K562 (cell line): ENCODE results near the gene SUPT16H. TPM values are rescaled to one million over a fixed set of nuclear protein-coding genes. Genes with fewer than 3 reads are reported as not detected.

Experiments
- ATAC-seq: fragments of 200-7000 bp; cut with Tn5 transposase; 3 replicates; pipeline ENCODE4 v1.9.1; 2020; ENCODE audit warnings: moderate library complexity
- BruUV-seq: library from RNA; stranded (reverse); fragments of 400-500 nt; replicated peaks from 2 replicates; lab custom pipeline; 2021; lab: Mats Ljungman, UMichigan
- CTCF ChIA-PET: fragments of 300-600 bp; formaldehyde crosslinking; extraction: SDS; loops from one replicate; lab custom pipeline; 2021; ENCODE audit warnings: low intra/inter-chr PET ratio; lab: Yijun Ruan, JAX
- POLR2A ChIA-PET: fragments of 300-600, 350-650 bp; sonication (Branson Sonifier 250); formaldehyde crosslinking; extraction: SDS; loops from one replicate; lab custom pipeline; 2021; ENCODE audit warnings: antibody characterized with exemption, inconsistent platforms; lab: Yijun Ruan, JAX
- DNase-seq, 4 experiments: peaks; one replicate each; pipeline versions ENCODE4 v3.0.0 to v3.0.0-alpha.2; 2011 to 2018; ENCODE audit warnings: low spot score in 3 of 4, mixed read lengths in 3 of 4; ENCODE audit errors: extremely low read depth in 1 of 4
- FAIRE-seq: peaks from 2 replicates; lab custom pipeline; 2011; peaks lifted over from hg19 to GRCh38; lab: Jason Lieb, UNC
- H2AFZ ChIP-seq: 2 replicates; pipeline ENCODE4 v1.6.0; 2011; ENCODE audit warnings: low read depth, low read length, control low read depth, inconsistent platforms
- H3K27ac ChIP-seq: fragments of 200-600 bp; 3 replicates; pipeline ENCODE4 v1.8.0; 2011; ENCODE audit warnings: low read depth, mild to moderate bottlenecking, control low read depth, inconsistent platforms, low read length, moderate library complexity, mixed read lengths; ENCODE audit errors: extremely low read depth
- H3K27me3 ChIP-seq, 2 experiments: fragments of 300-600 bp in 1 of 2; 2 replicates in 1 of 2; 3 replicates in 1 of 2; pipeline versions ENCODE4 v1.6.0 to v1.8.0; 2011; ENCODE audit warnings: inconsistent platforms in 2 of 2, low read length in 2 of 2, mild to moderate bottlenecking in 1 of 2, mixed read lengths in 1 of 2, moderate library complexity in 1 of 2; ENCODE audit not compliant: control insufficient read depth in 2 of 2, insufficient read depth in 2 of 2
- H3K36me3 ChIP-seq: fragments of 300-600 bp; 3 replicates; pipeline ENCODE4 v1.8.0; 2011; ENCODE audit warnings: mild to moderate bottlenecking, low read length, inconsistent platforms; ENCODE audit not compliant: control insufficient read depth, insufficient read depth
- H3K4me1 ChIP-seq, 2 experiments: fragments of 200-600 bp in 1 of 2; replicated peaks in 1 of 2; 2 replicates in 1 of 2; 3 replicates in 1 of 2; pipeline versions ENCODE4 v1.5.1 to v1.8.0; 2011; ENCODE audit warnings: inconsistent platforms in 2 of 2, low read length in 2 of 2, mild to moderate bottlenecking in 1 of 2, mixed read lengths in 1 of 2, moderate library complexity in 1 of 2; ENCODE audit not compliant: control insufficient read depth in 2 of 2, insufficient read depth in 2 of 2
- H3K4me2 ChIP-seq: 2 replicates; pipeline ENCODE4 v1.6.1; 2011; ENCODE audit warnings: low read length, control low read depth, inconsistent platforms, mixed read lengths; ENCODE audit not compliant: insufficient read depth
- H3K4me3 ChIP-seq: fragments of 200-600 bp; sonication (generic), shearing (Covaris generic); 2 replicates; pipeline ENCODE4 v1.5.1; 2016; ENCODE audit warnings: control low read depth, inconsistent platforms
- H3K79me2 ChIP-seq: fragments of 200-600 bp; 3 replicates; pipeline ENCODE4 v1.8.0; 2011; ENCODE audit warnings: low read length, inconsistent platforms; ENCODE audit not compliant: control insufficient read depth, insufficient read depth
- H3K9ac ChIP-seq, 2 experiments: 2 replicates each; pipeline versions ENCODE4 v1.6.0 to v1.6.1; 2011; ENCODE audit warnings: low read depth in 2 of 2, low read length in 2 of 2, control low read depth in 1 of 2, inconsistent platforms in 1 of 2, mild to moderate bottlenecking in 1 of 2, mixed read lengths in 1 of 2; ENCODE audit not compliant: insufficient read depth in 1 of 2
- H3K9me1 ChIP-seq: one replicate; pipeline ENCODE4 v1.6.0; 2011; ENCODE audit warnings: inconsistent platforms, mild to moderate bottlenecking, low read length, moderate library complexity; ENCODE audit not compliant: control insufficient read depth, insufficient read depth
- H3K9me3 ChIP-seq: replicated peaks from 2 replicates; pipeline ENCODE4 v1.5.1; 2011; ENCODE audit warnings: low read depth, low read length, inconsistent platforms; ENCODE audit not compliant: control insufficient read depth, insufficient read depth
- H4K20me1 ChIP-seq: replicated peaks from 2 replicates; pipeline ENCODE4 v1.6.1; 2011; ENCODE audit warnings: low read length, inconsistent platforms, mixed read lengths; ENCODE audit not compliant: control insufficient read depth, insufficient read depth
- ARNT ChIP-seq, 2 experiments: fragments of 450-650 bp; IDR thresholded peaks; 2 replicates each; pipeline ENCODE4 v1.6.1; 2016; ENCODE audit warnings: mild to moderate bottlenecking in 1 of 2
- CBX3 ChIP-seq, 2 experiments: IDR thresholded peaks; 1 replicate in 1 of 2; 2 replicates in 1 of 2; pipeline ENCODE4 v1.6.1; 2012; ENCODE audit warnings: inconsistent platforms in 2 of 2, low read length in 2 of 2, borderline replicate concordance in 1 of 2, control low read depth in 1 of 2
- CEBPB ChIP-seq: fragments of 450-650 bp; IDR thresholded peaks from 2 replicates; pipeline ENCODE4 v1.6.1; 2016; ENCODE audit warnings: missing genetic modification characterization, missing compliant biosample characterization
- TFAP4 ChIP-seq: sonication (generic); formaldehyde crosslinking; IDR thresholded peaks from 2 replicates; pipeline ENCODE4 v1.8.0; 2022; ENCODE audit warnings: missing genetic modification reagents, mild to moderate bottlenecking, moderate library complexity, borderline replicate concordance
- WGBS: fragments of 100-300 bp; shearing (Covaris generic); methylation state at CpG from one replicate; pipeline ENCODE4 v1.1.6; 2016; ENCODE audit warnings: low coverage, mixed read lengths; ENCODE audit not compliant: insufficient coverage; ENCODE audit errors: missing lambda C conversion rate; 5-methylcytosine and 5-hydroxymethylcytosine counted together
- in situ Hi-C: fragments of 300-500 bp; cut with MboI; formaldehyde crosslinking; loops from 4 replicates; pipeline ENCODE4 v1.15.0; 2018; ENCODE audit warnings: inconsistent platforms, mixed read lengths
- intact Hi-C: fragments of 100-400 bp; cut with micrococcal nuclease; formaldehyde crosslinking; loops from 2 replicates; pipeline ENCODE4 v1.14.2; 2022
- polyA plus RNA-seq, 8 experiments: library from polyadenylated mRNA; depleted of rRNA in 4 of 8; stranded (reverse) in 5 of 8; unstranded in 3 of 8; fragments of >200 nt; fragmentation: Nextera tagmentation in 2 of 8; fragmentation: Illumina TruSeq in 1 of 8; extraction: Ambion mirVana in 2 of 8; extraction: Trizol in 1 of 8; gene quantifications; 2 replicates each; pipeline versions ENCODE4 v1.2.1 to v1.2.3, GENCODE V29; 2011 to 2014; ENCODE audit warnings: inconsistent platforms in 1 of 8, missing spikeins in 1 of 8
- total RNA-seq, 7 experiments: library from RNA; depleted of rRNA in 6 of 7; stranded (reverse); fragments of >200 nt in 6 of 7; fragmentation: Illumina TruSeq in 2 of 7; extraction: Trizol in 2 of 7; gene quantifications; 2 replicates each; pipeline versions ENCODE4 v1.2.1 to v1.2.3, GENCODE V29; 2011 to 2021; ENCODE audit warnings: low replicate concordance in 1 of 7

SUPT16H gene
- total and polyA plus RNA-seq, 9 of the 15 experiments (the other 6 are each of a cell fraction or from before 2014, with no cell fraction given): 75.4 to 152 (median 105) TPM

- peak; percentile 55 for TF ChIP-seq CEBPB (tag)
- no peak for TF ChIP-seq CBX3 (IDR thresholded peaks at IDR 0.05; ENCODE audit: borderline replicate concordance in 1 of 2, low read length in 2 of 2)
- TF ChIP-seq TFAP4 (CRISPR knock-in tag): no peak
- TF ChIP-seq, all 486 proteins: peak for 1
- Histone ChIP-seq H3K36me3 (peaks cover 95% of the 10 kb centered on the region), H3K4me3 (no peak overlapping the region), H3K27ac (no peak overlapping the region), H4K20me1 (no peaks in the 10 kb centered on the region), H3K9me3 (no peaks in the 10 kb centered on the region), H3K4me1 (peaks cover 0 to 2% of the 10 kb centered on the region in 2 experiments; a peak in 1 of 5 replicates), H3K9me1 (no peaks in the 10 kb centered on the region), H3K9ac (no peak overlapping the region), H3K79me2 (no peaks in the 10 kb centered on the region), H3K4me2 (no peak overlapping the region), H3K27me3 (no peaks in the 10 kb centered on the region), H2AFZ (no peak overlapping the region)
- ATAC-seq: no peak
- intact Hi-C loops: no loop called here
- no TSS peak for BruUV-seq
- 88% methylated on average over 2 of the region's 3 CpGs for WGBS
- CTCF ChIA-PET: no interaction called here
- FAIRE-seq: no peak
- no peak for DNase-seq
- in situ Hi-C loops: no loop called here
- POLR2A ChIA-PET: interaction anchor here (0.6 kb wide), 1 partner anchor 148 kb away, joined by 3 read pairs; no protein-coding TSS in a partner anchor
These were observed 21.3 kb upstream of the SUPT16H start for GRCh38 chr14:21405097-21405496.

GRCh38 chr14:21399311-21399870 lies 15.6 kb upstream of the SUPT16H start:
- H3K4me3 ChIP-seq: no peak overlapping the region
- POLR2A ChIA-PET: no interaction called here
- BruUV-seq: no TSS peak
- no peak for ATAC-seq
- no peak for TF ChIP-seq ARNT (IDR thresholded peaks at IDR 0.05)
- H3K9me3 ChIP-seq: no peaks in the 10 kb centered on the region
- WGBS: 97% methylated on average over 5 of the region's 5 CpGs
- DNase-seq: no peak
- H3K4me1 ChIP-seq: peaks cover 0 to 2% of the 10 kb centered on the region in 2 experiments; a peak in 1 of 5 replicates
- no peak overlapping the region for H3K27ac ChIP-seq
- H3K4me2 ChIP-seq: no peak overlapping the region
- FAIRE-seq: no peak
- no peaks in the 10 kb centered on the region for H3K9me1 ChIP-seq
- no peaks in the 10 kb centered on the region for H3K27me3 ChIP-seq
- CTCF ChIA-PET: no interaction called here
- in situ Hi-C loops: no loop called here
- no peak overlapping the region for H3K9ac ChIP-seq
- intact Hi-C loops: no loop called here
- peaks cover 88% of the 10 kb centered on the region for H3K36me3 ChIP-seq
- no peak overlapping the region for H2AFZ ChIP-seq
- H4K20me1 ChIP-seq: no peaks in the 10 kb centered on the region
- H3K79me2 ChIP-seq: no peaks in the 10 kb centered on the region
